ENCODE results near the gene GRIP1.
A peak's percentile ranks its signal among the peaks of the same experiment; 100 is the strongest.

DNA sequence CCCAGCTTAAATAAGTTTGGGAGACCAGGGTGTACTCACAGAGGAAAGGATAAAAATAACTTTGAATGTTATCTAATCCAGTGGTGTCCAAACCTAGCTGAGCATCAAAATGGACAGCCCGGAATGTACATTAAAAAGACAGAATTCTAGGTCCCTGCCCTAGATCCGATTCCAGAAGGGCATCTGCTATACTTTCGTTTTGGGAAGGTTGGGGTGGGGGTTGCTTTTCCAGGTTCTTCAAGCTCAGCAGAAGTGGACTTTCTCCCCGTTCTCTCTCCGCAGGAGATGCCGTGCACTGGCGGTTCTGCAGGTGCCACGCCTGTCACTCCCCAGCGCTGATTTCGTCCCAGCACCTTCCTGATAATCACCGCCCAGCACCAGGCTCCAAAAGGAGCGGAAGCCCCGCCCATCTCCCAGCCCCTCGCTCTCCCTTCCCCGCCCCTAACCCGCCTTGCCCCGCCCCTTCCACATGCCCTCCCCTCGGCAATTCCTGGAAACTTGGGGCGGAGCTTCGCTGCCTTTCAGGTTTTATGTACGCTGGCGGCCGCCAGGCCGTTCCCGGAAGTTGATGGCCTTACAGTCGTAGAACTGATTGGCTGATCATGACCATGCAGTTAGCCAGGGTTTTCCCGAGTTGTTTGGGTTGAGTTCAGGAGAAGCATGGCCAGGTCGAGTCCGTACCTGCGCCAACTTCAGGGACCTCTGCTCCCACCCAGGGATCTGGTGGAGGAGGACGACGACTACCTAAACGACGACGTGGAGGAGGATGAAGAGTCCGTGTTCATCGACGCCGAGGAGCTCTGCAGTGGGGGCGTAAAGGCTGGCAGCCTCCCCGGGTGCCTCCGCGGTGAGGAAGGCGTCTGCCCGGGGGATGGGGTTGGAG, 376.7 kb downstream of the GRIP1 start, which contains the start of gene HELB:
- TF ChIP-seq NKRF (conservative IDR thresholded peaks at IDR 0.05), result peak; percentile 73
- peak; percentile 38; the same call in 1 of the 2 replicates for TF ChIP-seq EED (IDR thresholded peaks at IDR 0.05; ENCODE audit: low read depth)
- no peak for TF ChIP-seq CBX3 (IDR thresholded peaks at IDR 0.05; ENCODE audit: borderline replicate concordance, low read depth)
- TF ChIP-seq, protein P1, sequence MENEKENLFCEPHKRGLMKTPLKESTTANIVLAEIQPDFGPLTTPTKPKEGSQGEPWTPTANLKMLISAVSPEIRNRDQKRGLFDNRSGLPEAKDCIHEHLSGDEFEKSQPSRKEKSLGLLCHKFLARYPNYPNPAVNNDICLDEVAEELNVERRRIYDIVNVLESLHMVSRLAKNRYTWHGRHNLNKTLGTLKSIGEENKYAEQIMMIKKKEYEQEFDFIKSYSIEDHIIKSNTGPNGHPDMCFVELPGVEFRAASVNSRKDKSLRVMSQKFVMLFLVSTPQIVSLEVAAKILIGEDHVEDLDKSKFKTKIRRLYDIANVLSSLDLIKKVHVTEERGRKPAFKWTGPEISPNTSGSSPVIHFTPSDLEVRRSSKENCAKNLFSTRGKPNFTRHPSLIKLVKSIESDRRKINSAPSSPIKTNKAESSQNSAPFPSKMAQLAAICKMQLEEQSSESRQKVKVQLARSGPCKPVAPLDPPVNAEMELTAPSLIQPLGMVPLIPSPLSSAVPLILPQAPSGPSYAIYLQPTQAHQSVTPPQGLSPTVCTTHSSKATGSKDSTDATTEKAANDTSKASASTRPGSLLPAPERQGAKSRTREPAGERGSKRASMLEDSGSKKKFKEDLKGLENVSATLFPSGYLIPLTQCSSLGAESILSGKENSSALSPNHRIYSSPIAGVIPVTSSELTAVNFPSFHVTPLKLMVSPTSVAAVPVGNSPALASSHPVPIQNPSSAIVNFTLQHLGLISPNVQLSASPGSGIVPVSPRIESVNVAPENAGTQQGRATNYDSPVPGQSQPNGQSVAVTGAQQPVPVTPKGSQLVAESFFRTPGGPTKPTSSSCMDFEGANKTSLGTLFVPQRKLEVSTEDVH (IDR thresholded peaks at IDR 0.05; ENCODE audit: low read depth, partially characterized antibody), result no peak

Data from GM12878 (cell line).